ENCODE results near the gene TFF3. TPM values are rescaled to one million over a fixed set of nuclear protein-coding genes. Genes with fewer than 3 reads are reported as not detected.

The TFF3 gene
- polyA plus RNA-seq, 1 donor from 2014 or later, result not detected

- Histone ChIP-seq H3K9me3 (ENCODE audit: low read length) (no peaks in the 10 kb centered on the region), H4K20me1 (ENCODE audit: insufficient read depth) (no peaks in the 10 kb centered on the region), H3K36me3 (ENCODE audit: insufficient read depth, low read length) (no peaks in the 10 kb centered on the region), H3K79me2 (replicated peaks; ENCODE audit: insufficient read depth, low read length) (no peaks in the 10 kb centered on the region), H3F3A (ENCODE audit: insufficient read depth, low read length, poor library complexity, severe bottlenecking) (no peaks in the 10 kb centered on the region), H3K9ac (ENCODE audit: low read length) (no peak overlapping the region), H3K27me3 (ENCODE audit: insufficient read depth, low read depth, low read length) (no peaks in the 10 kb centered on the region), H3K9me2 (ENCODE audit: insufficient read depth, low read length) (no peaks in the 10 kb centered on the region), H3K27ac (ENCODE audit: low read length) (no peak overlapping the region), H3K4me3 (ENCODE audit: low read length) (no peak overlapping the region), H3K4me2 (ENCODE audit: low read length) (no peak overlapping the region), H2AFZ (ENCODE audit: low read depth, low read length) (no peak overlapping the region)
- TF ChIP-seq POLR2AphosphoS5 (IDR thresholded peaks at IDR 0.05) (no peak), EP300 (conservative IDR thresholded peaks at IDR 0.05; ENCODE audit: poor library complexity, severe bottlenecking) (no peak), EZH2 (IDR thresholded peaks at IDR 0.05; ENCODE audit: borderline replicate concordance, insufficient read depth, low read length, poor library complexity, severe bottlenecking) (no peak), RAD21 (conservative IDR thresholded peaks at IDR 0.05) (no peak), TAF1 (IDR thresholded peaks at IDR 0.05; ENCODE audit: low read depth) (no peak), MXI1 (conservative IDR thresholded peaks at IDR 0.05; ENCODE audit: poor library complexity, severe bottlenecking) (no peak), CTCF (IDR thresholded peaks at IDR 0.05; ENCODE audit: poor library complexity, severe bottlenecking) (no peak), SMC3 (conservative IDR thresholded peaks at IDR 0.05; ENCODE audit: poor library complexity) (no peak), REST (IDR thresholded peaks at IDR 0.05; ENCODE audit: borderline replicate concordance) (no peak)
Observed at GRCh38 chr21:42360317-42360716, 45.1 kb upstream of the TFF3 start.

GRCh38 chr21:42358937-42359336 lies 43.7 kb upstream of the TFF3 start:
- no peaks in the 10 kb centered on the region for H3K9me2 ChIP-seq (ENCODE audit: insufficient read depth, low read length)
- no peaks in the 10 kb centered on the region for H3K9me3 ChIP-seq (ENCODE audit: low read length)
- no peak overlapping the region for H3K4me3 ChIP-seq (ENCODE audit: low read length)
- no peak overlapping the region for H2AFZ ChIP-seq (ENCODE audit: low read depth, low read length)
- TF ChIP-seq REST (IDR thresholded peaks at IDR 0.05; ENCODE audit: borderline replicate concordance) (no peak), RAD21 (conservative IDR thresholded peaks at IDR 0.05) (no peak), SMC3 (conservative IDR thresholded peaks at IDR 0.05; ENCODE audit: poor library complexity) (no peak), CTCF (IDR thresholded peaks at IDR 0.05; ENCODE audit: poor library complexity, severe bottlenecking) (no peak), EP300 (conservative IDR thresholded peaks at IDR 0.05; ENCODE audit: poor library complexity, severe bottlenecking) (no peak), MXI1 (conservative IDR thresholded peaks at IDR 0.05; ENCODE audit: poor library complexity, severe bottlenecking) (no peak), EZH2 (IDR thresholded peaks at IDR 0.05; ENCODE audit: borderline replicate concordance, insufficient read depth, low read length, poor library complexity, severe bottlenecking) (no peak), POLR2AphosphoS5 (IDR thresholded peaks at IDR 0.05) (no peak), TAF1 (IDR thresholded peaks at IDR 0.05; ENCODE audit: low read depth) (no peak)
- H4K20me1 ChIP-seq (ENCODE audit: insufficient read depth), result no peaks in the 10 kb centered on the region
- H3F3A ChIP-seq (ENCODE audit: insufficient read depth, low read length, poor library complexity, severe bottlenecking), result no peaks in the 10 kb centered on the region
- no peak overlapping the region for H3K27ac ChIP-seq (ENCODE audit: low read length)
- no peak overlapping the region for H3K4me2 ChIP-seq (ENCODE audit: low read length)
- H3K36me3 ChIP-seq (ENCODE audit: insufficient read depth, low read length), result no peaks in the 10 kb centered on the region
- no peaks in the 10 kb centered on the region for H3K27me3 ChIP-seq (ENCODE audit: insufficient read depth, low read depth, low read length)
- no peaks in the 10 kb centered on the region for H3K79me2 ChIP-seq (replicated peaks; ENCODE audit: insufficient read depth, low read length)
- no peak overlapping the region for H3K9ac ChIP-seq (ENCODE audit: low read length)

Measured in neural cell (in vitro differentiated cells).